Vagina (tissue), 2 donors: ENCODE data around the gene ADAMTS9. TPM values are rescaled to one million over a fixed set of nuclear protein-coding genes. Genes with fewer than 3 reads are reported as not detected.

ENCODE experiments used
- DNase-seq, 2 donors: peaks; one replicate each; pipeline ENCODE4 v3.0.0-alpha.2; 2017; ENCODE audit errors: extremely low spot score in 2 of 2
- H3K27ac ChIP-seq: fragments of 200-600 bp; sonication (generic); one replicate; pipeline ENCODE4 v1.5.1; 2019
- H3K27me3 ChIP-seq: fragments of 200-600 bp; sonication (generic); one replicate; pipeline ENCODE4 v1.5.1; 2019
- H3K36me3 ChIP-seq, 2 donors: fragments of 200-600 bp; sonication (generic); one replicate each; pipeline ENCODE4 v1.5.1; 2017 to 2019
- H3K4me1 ChIP-seq: fragments of 200-600 bp; sonication (generic); one replicate; pipeline ENCODE4 v1.5.1; 2019
- H3K4me3 ChIP-seq, 2 donors: fragments of 200-600 bp; sonication (generic); 1 replicate in 1 of 2; 2 replicates in 1 of 2; pipeline ENCODE4 v1.5.1; 2016 to 2019
- H3K9me3 ChIP-seq: fragments of 200-600 bp; sonication (generic); one replicate; pipeline ENCODE4 v1.5.1; 2019
- CTCF ChIP-seq, 3 experiments: fragments of 450-650 bp in 2 of 3; fragments of 200-600 bp in 1 of 3; sonication (generic) in 1 of 3; IDR thresholded peaks; one replicate each; pipeline ENCODE4 v1.5.1; 2017 to 2019; ENCODE audit warnings: antibody characterized with exemption in 3 of 3, mild to moderate bottlenecking in 2 of 3, moderate library complexity in 2 of 3
- POLR2A ChIP-seq, 2 donors: fragments of 450-650 bp; IDR thresholded peaks; one replicate each; pipeline ENCODE4 v1.6.1; 2017; ENCODE audit warnings: antibody characterized with exemption in 2 of 2, mild to moderate bottlenecking in 2 of 2, moderate library complexity in 2 of 2
- POLR2AphosphoS5 ChIP-seq, 2 donors: sonication (generic); formaldehyde crosslinking; IDR thresholded peaks; one replicate each; pipeline ENCODE4 v1.9.0; 2017; ENCODE audit warnings: antibody characterized with exemption in 2 of 2, mild to moderate bottlenecking in 2 of 2, low read depth in 1 of 2; ENCODE audit not compliant: insufficient read depth in 1 of 2
- intact Hi-C: fragments of 100-400 bp; cut with DNase I; formaldehyde crosslinking; loops from one replicate; pipeline ENCODE4 v1.15.1; 2023
- small RNA-seq: library from RNA; depleted of rRNA; stranded (forward); fragments of <200 nt; gene quantifications from one replicate; pipeline ENCODE3, GENCODE V24; 2016
- total RNA-seq: library from RNA; depleted of rRNA; stranded (reverse); fragments of >200 nt; gene quantifications from one replicate; pipeline ENCODE4 v1.2.3, GENCODE V29; 2016

ADAMTS9 gene
- total RNA-seq, 1 donor from 2014 or later: 118 TPM

DNA sequence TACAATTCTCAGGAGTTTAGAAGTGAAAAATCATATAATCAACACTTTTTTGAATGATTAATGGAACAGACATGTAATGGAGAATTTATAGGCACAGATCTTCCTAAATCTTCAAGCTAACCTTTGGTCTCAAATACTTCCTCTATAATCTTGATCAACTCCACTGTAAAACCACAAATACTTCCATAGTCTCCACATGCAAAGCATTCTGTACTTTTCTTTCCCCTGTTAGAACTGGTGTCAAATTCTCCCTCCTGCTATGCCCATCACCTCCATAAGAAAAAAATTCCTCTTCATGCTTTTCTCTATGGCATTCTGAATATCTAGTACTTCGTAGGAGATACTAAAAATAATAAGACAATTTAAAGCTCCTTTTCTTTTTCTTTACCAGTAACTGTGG, 214.3 kb downstream of the ADAMTS9 start:
- Histone ChIP-seq H3K27me3 (no peaks in the 10 kb centered on the region), H3K4me1 (no peaks in the 10 kb centered on the region), H3K9me3 (no peaks in the 10 kb centered on the region), H3K27ac (no peak overlapping the region), H3K4me3 (no peak overlapping the region), H3K36me3 (no peaks in the 10 kb centered on the region)
- TF ChIP-seq POLR2A (IDR thresholded peaks at IDR 0.05): no peak
- no peak for TF ChIP-seq POLR2AphosphoS5 (IDR thresholded peaks at IDR 0.05; ENCODE audit: insufficient read depth in 1 of 2, low read depth in 1 of 2)
- no peak for TF ChIP-seq CTCF (IDR thresholded peaks at IDR 0.05)
- DNase-seq: no peak
- intact Hi-C loops: no loop called here

DNA sequence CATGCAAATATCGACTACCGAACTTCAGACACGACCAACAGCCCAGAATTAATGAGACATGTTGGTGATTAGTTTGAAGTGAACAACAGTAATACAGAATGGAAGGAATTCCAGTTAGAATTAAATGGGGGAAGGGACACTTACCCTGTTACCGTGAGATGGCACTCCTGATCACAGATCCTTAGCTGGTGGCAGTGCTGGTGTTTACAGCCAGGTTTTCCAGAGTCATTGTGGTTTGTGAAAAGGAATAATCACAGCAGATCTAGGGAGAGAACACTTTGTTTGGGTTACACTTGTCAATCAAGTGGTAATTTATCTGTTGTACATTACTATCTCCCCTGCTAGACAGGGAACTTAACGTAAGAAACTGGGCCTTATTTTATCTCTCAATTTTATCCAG, 217.4 kb downstream of the ADAMTS9 start:
- Histone ChIP-seq H3K36me3 (no peaks in the 10 kb centered on the region), H3K27me3 (no peaks in the 10 kb centered on the region), H3K4me1 (no peaks in the 10 kb centered on the region), H3K4me3 (no peak overlapping the region), H3K9me3 (no peaks in the 10 kb centered on the region), H3K27ac (no peak overlapping the region)
- intact Hi-C loops: no loop called here
- TF ChIP-seq CTCF (IDR thresholded peaks at IDR 0.05): no peak
- TF ChIP-seq POLR2AphosphoS5 (IDR thresholded peaks at IDR 0.05; ENCODE audit: insufficient read depth in 1 of 2, low read depth in 1 of 2): no peak
- no peak for TF ChIP-seq POLR2A (IDR thresholded peaks at IDR 0.05)
- no peak for DNase-seq

DNA sequence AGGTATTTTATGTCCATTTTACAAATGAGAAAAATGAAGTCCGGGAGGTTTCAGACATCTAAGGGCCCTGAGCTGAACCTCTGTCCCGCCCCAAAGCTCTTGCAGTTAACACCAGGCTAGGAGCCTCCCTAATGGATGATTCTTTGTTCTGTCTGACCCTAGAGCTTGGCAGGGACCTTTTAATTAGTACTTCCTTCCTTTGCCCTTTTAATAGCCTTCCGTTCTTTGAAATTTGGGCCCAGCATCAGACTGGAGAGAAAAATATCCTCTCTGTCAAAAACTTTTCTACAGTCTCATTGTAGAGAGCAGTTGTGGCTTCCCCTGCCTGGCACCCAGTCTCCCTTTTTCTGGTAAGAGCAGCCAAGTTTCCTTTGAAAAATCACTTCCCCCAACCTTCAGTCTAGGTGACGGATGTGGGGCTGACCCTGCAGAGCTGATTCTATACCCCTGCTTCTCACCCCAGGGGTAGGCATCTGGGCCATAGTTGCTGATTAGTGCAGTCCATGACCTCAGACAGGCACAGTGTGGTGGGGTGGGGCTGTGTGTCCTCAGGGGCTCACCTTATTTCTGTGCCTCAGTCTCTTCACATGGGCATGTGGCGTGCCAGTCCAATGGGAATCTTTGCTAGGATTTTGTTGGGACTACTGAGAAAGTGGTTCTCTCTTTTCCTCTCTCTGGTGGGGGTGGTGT, 220.4 kb downstream of the ADAMTS9 start:
- H3K9me3 ChIP-seq: no peaks in the 10 kb centered on the region
- intact Hi-C loops: no loop called here
- no peak overlapping the region for H3K4me3 ChIP-seq
- DNase-seq: no peak
- no peaks in the 10 kb centered on the region for H3K36me3 ChIP-seq
- no peak overlapping the region for H3K27ac ChIP-seq
- TF ChIP-seq POLR2AphosphoS5 (IDR thresholded peaks at IDR 0.05; ENCODE audit: insufficient read depth in 1 of 2, low read depth in 1 of 2) (no peak), CTCF (IDR thresholded peaks at IDR 0.05) (no peak), POLR2A (IDR thresholded peaks at IDR 0.05) (no peak)
- no peaks in the 10 kb centered on the region for H3K27me3 ChIP-seq
- peaks cover 2% of the 10 kb centered on the region for H3K4me1 ChIP-seq

Small RNA genes within 50 kb of the gene (small RNA-seq; reads per million reads assigned to genes)
- gene RNU6-739P: not detected
